ENCODE data around the gene AMOTL1.

AMOTL1 gene

GRCh38 chr11:94767701-94768601 is at the start of gene AMOTL1:
Gene AMOTL1, plus strand, starts transcription at chr11:94768356. Its CDS starts 156 bp downstream, at chr11:94768512.
- DNase-seq, result peak; percentile 95

GRCh38 chr11:94719876-94720275 is 48.3 kb upstream of the AMOTL1 start:
- no peak for DNase-seq

- no peak for DNase-seq
These were observed 46.4 kb upstream of the AMOTL1 start for GRCh38 chr11:94721565-94722292.

- DNase-seq, result no peak
These were observed 45.4 kb upstream of the AMOTL1 start for GRCh38 chr11:94722735-94723134.

GRCh38 chr11:94725097-94725496 is 43.1 kb upstream of the AMOTL1 start:
- no peak for DNase-seq

GRCh38 chr11:94727819-94728218 is 40.3 kb upstream of the AMOTL1 start:
- DNase-seq, result no peak

- DNase-seq, result no peak
These were observed 39.6 kb upstream of the AMOTL1 start for GRCh38 chr11:94728541-94728940.

- DNase-seq, result no peak
These were observed 39.0 kb upstream of the AMOTL1 start for GRCh38 chr11:94728966-94729751.

- DNase-seq, result no peak
These were observed 38.0 kb upstream of the AMOTL1 start for GRCh38 chr11:94730153-94730552.

GRCh38 chr11:94731880-94732601 is 36.1 kb upstream of the AMOTL1 start:
- no peak for DNase-seq

GRCh38 chr11:94732617-94733281 is 35.4 kb upstream of the AMOTL1 start:
- DNase-seq, result peak; percentile 59

- no peak for DNase-seq
These were observed 33.4 kb upstream of the AMOTL1 start for GRCh38 chr11:94734563-94735275.

- DNase-seq, result no peak
These were observed 32.2 kb upstream of the AMOTL1 start for GRCh38 chr11:94735907-94736306.

GRCh38 chr11:94737171-94737611 is 31.0 kb upstream of the AMOTL1 start:
- no peak for DNase-seq

- DNase-seq, result no peak
These were observed 29.4 kb upstream of the AMOTL1 start for GRCh38 chr11:94738746-94739145.

- DNase-seq, result no peak
These were observed 28.8 kb upstream of the AMOTL1 start for GRCh38 chr11:94739331-94739730.

- peak; percentile 84 for DNase-seq
These were observed 27.8 kb upstream of the AMOTL1 start for GRCh38 chr11:94740083-94741021.

GRCh38 chr11:94741022-94741679 is 27.0 kb upstream of the AMOTL1 start:
- peak; percentile 47 for DNase-seq

- no peak for DNase-seq
These were observed 25.5 kb upstream of the AMOTL1 start for GRCh38 chr11:94742665-94743064.
